Activated effector memory CD4-positive, alpha-beta T cell treated with Interleukin-2 at 50 U/mL for 16 hours (primary cell): ENCODE results near the gene TPPP3.

ENCODE experiments used
- DNase-seq: peaks from one replicate; pipeline ENCODE4 v3.0.0-alpha.2; 2020

Gene TPPP3

GRCh38 chr16:67393111-67393787 lies at the start of gene TPPP3:
Gene TPPP3 (minus strand): TSS chr16:67393498. CDS start chr16:67391111, 2,387 bp downstream.
- DNase-seq: no peak

- no peak for DNase-seq
Measured at GRCh38 chr16:67442581-67443255, 49.4 kb upstream of the TPPP3 start.

GRCh38 chr16:67441907-67442306 lies 48.6 kb upstream of the TPPP3 start:
- DNase-seq: no peak

- no peak for DNase-seq
Measured at GRCh38 chr16:67441271-67441753, 48.0 kb upstream of the TPPP3 start.

GRCh38 chr16:67438824-67439393 lies 45.6 kb upstream of the TPPP3 start:
- DNase-seq: no peak

- DNase-seq: no peak
Measured at GRCh38 chr16:67438098-67438791, 44.9 kb upstream of the TPPP3 start.

GRCh38 chr16:67437513-67437912 lies 44.2 kb upstream of the TPPP3 start:
- no peak for DNase-seq

GRCh38 chr16:67436640-67437193 lies 43.4 kb upstream of the TPPP3 start:
- DNase-seq: no peak

GRCh38 chr16:67435758-67436164 lies 42.5 kb upstream of the TPPP3 start:
- DNase-seq: no peak

- DNase-seq: no peak
Measured at GRCh38 chr16:67433131-67433719, 39.9 kb upstream of the TPPP3 start.

GRCh38 chr16:67432506-67432890 lies 39.2 kb upstream of the TPPP3 start:
- DNase-seq: no peak

GRCh38 chr16:67431775-67432505 lies 38.6 kb upstream of the TPPP3 start:
- DNase-seq: no peak

- DNase-seq: peak; percentile 18
Measured at GRCh38 chr16:67430977-67431774, 37.9 kb upstream of the TPPP3 start, which contains the start of gene HSD11B2. Gene HSD11B2 (plus strand): TSS chr16:67431121. CDS start chr16:67431249, 128 bp downstream.

- no peak for DNase-seq
Measured at GRCh38 chr16:67430504-67430976, 37.2 kb upstream of the TPPP3 start.

- DNase-seq: no peak
Measured at GRCh38 chr16:67429799-67430503, 36.7 kb upstream of the TPPP3 start.

GRCh38 chr16:67429053-67429798 lies 35.9 kb upstream of the TPPP3 start:
- DNase-seq: no peak

- DNase-seq: peak; percentile 23
Measured at GRCh38 chr16:67428146-67428731, 34.9 kb upstream of the TPPP3 start.

GRCh38 chr16:67426950-67427349 lies 33.7 kb upstream of the TPPP3 start:
- DNase-seq: no peak

GRCh38 chr16:67426022-67426421 lies 32.7 kb upstream of the TPPP3 start:
- no peak for DNase-seq
